Fibroblast of villous mesenchyme (primary cell): Measurements from ENCODE around the gene NFAM1. TPM values are rescaled to one million over a fixed set of nuclear protein-coding genes. Genes with fewer than 3 reads are reported as not detected.

Experiments
- DNase-seq: peaks from one replicate; pipeline ENCODE4 v3.0.0-alpha.2; 2010; ENCODE audit warnings: low read depth
- H3K4me3 ChIP-seq: 2 replicates; pipeline ENCODE4 v1.5.1; 2011; ENCODE audit warnings: low read depth, mild to moderate bottlenecking, low read length
- total RNA-seq: library from RNA; depleted of rRNA; stranded (reverse); fragments of >200 nt; gene quantifications from 2 replicates; pipeline ENCODE4 v1.2.3, GENCODE V29; 2012
- TF ChIP-seq, protein P1 (sequence below): IDR thresholded peaks from 2 replicates; pipeline ENCODE4 v1.5.1; 2012; ENCODE audit warnings: low read depth, mild to moderate bottlenecking, low read length; ENCODE audit not compliant: insufficient read depth

The NFAM1 gene
- total RNA-seq, 1 donor, result not detected

- TF ChIP-seq, protein P1, sequence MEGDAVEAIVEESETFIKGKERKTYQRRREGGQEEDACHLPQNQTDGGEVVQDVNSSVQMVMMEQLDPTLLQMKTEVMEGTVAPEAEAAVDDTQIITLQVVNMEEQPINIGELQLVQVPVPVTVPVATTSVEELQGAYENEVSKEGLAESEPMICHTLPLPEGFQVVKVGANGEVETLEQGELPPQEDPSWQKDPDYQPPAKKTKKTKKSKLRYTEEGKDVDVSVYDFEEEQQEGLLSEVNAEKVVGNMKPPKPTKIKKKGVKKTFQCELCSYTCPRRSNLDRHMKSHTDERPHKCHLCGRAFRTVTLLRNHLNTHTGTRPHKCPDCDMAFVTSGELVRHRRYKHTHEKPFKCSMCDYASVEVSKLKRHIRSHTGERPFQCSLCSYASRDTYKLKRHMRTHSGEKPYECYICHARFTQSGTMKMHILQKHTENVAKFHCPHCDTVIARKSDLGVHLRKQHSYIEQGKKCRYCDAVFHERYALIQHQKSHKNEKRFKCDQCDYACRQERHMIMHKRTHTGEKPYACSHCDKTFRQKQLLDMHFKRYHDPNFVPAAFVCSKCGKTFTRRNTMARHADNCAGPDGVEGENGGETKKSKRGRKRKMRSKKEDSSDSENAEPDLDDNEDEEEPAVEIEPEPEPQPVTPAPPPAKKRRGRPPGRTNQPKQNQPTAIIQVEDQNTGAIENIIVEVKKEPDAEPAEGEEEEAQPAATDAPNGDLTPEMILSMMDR, result no peak
- DNase-seq, result no peak
Observed at GRCh38 chr22:42468841-42469240, 36.6 kb upstream of the NFAM1 start.

GRCh38 chr22:42462016-42462415 lies 29.8 kb upstream of the NFAM1 start:
- no peak for DNase-seq
- no peak overlapping the region for H3K4me3 ChIP-seq
- TF ChIP-seq, protein P1, result no peak

More at GRCh38 chr22:42468841-42469240, 36.6 kb upstream of the NFAM1 start:
- no peak overlapping the region for H3K4me3 ChIP-seq

DNA sequence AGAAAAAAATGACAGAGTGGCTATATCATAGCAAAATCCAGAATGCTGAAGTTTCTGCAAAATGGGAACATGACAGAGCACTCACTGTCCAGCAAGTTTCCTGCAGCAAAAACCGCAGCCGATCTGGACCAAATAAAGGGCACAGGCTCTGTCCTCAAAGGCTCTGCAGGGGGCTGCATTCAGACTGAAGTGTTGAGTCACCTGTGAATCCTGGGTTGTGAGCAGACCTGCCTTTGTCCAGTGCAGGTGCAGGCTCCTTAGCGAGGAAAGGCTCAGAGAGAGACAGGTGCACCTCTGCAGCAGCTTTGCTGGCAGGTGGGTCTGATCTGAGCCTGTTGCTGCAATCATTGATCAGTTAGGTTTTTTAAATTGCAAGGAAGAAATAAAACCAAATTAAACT lies 29.3 kb upstream of the NFAM1 start:
- H3K4me3 ChIP-seq, result no peak overlapping the region
- TF ChIP-seq, protein P1, result no peak
- no peak for DNase-seq

DNA sequence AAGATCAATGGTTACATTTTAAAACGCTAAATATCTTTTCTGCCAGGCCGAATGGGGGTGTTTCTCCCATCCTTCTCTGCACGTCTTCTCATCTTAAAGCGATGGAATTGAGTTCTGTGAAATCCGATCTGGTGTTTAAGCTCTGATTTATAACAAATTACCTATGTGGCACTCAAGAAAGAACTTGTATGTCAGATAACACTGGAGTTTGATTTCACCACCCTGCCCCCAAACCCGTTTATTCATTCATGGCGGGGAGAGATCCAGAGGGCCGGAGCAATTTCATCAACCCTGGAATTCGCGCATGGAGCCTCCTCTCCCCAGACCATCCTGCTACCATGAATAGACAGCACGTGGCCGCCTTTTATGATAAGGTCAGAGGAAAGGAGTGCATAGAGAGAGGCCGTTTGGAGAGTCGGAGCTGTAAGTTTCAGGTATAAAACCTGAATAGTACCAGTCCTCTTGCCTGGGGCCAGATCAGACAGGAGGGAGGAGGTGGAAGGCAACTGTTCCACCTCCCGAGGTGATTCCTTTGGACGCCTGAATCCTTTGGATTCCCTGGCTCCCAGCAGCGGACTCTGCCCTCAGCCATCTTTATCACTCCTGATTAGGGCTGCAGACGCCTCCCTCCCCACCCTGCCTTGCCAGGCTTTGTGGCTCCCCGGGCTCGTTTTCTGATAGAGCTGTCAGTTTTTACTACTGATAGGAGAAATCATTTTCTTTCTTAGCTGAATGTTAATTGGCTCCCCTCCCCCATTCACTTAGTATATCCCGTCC lies 27.3 kb upstream of the NFAM1 start:
- H3K4me3 ChIP-seq, result no peak overlapping the region
- DNase-seq, result no peak
- TF ChIP-seq, protein P1, result no peak

DNA sequence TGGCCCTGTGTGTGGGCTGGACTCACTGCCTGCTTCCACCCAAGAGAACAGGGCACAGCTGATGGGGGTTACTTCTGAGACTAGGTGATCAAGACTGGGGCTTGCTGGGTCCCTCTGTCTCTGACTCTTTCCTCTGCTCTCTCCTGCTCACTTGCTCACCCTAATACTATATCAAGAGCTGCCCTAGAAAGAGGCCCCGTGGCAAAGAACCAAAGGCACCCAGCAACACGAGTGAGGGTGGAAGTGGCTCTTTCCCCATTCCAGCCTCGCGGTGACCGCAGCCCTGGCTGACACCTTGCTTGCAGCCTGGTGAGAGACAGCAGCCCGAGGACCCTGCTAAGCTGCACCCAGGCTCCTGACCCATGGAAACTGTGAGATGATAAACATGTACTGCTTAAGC lies 20.7 kb upstream of the NFAM1 start:
- no peak for DNase-seq
- TF ChIP-seq, protein P1, result no peak
- H3K4me3 ChIP-seq, result no peak overlapping the region

GRCh38 chr22:42452456-42452855 lies 20.3 kb upstream of the NFAM1 start:
- no peak for DNase-seq
- TF ChIP-seq, protein P1, result no peak

More at GRCh38 chr22:42452456-42452855, 20.3 kb upstream of the NFAM1 start:
- H3K4me3 ChIP-seq, result no peak overlapping the region
